ENCODE results near the gene DUSP19. TPM values are rescaled to one million over a fixed set of nuclear protein-coding genes. Genes with fewer than 3 reads are reported as not detected.

Gene DUSP19
- total RNA-seq, 1 experiment from 2014 or later, result 2.9 TPM

DNA sequence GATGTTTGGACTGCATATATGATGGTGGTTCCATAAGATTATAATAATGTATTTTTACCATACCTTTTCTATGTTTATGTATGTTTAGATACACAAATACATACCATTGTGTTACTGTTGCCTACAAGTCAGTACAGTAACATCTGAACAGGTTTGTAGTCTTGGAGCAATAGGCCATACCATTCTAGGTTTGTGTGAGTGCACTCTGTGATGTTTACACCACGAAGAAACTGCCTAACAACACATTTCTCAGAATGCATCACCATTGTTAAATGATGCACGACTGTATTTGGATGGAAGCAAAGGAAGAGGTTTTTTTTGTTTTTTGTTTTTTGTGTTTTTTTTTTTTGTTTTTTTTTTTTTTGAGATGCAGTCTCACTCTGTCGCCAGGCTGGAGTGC lies 9.5 kb downstream of the DUSP19 start:
- DNase-seq (ENCODE audit: low read depth, low spot score) (no peak), ATAC-seq (no peak)
- no peaks in the 10 kb centered on the region for H3K79me2 ChIP-seq (ENCODE audit: insufficient read depth, low read length)
- POLR2A ChIA-PET, result no interaction called here
- CTCF ChIA-PET, result no interaction called here
- H3K9me3 ChIP-seq (ENCODE audit: control insufficient read depth in 1 of 2, insufficient read depth in 1 of 2, low read depth in 1 of 2, low read length in 2 of 2), result no peaks in the 10 kb centered on the region
- H4K20me1 ChIP-seq (ENCODE audit: insufficient read depth), result no peaks in the 10 kb centered on the region
- H3K9ac ChIP-seq (ENCODE audit: low read length), result no peak overlapping the region
- no peaks in the 10 kb centered on the region for H3K9me2 ChIP-seq (ENCODE audit: insufficient read depth)
- no peaks in the 10 kb centered on the region for H3K36me3 ChIP-seq (ENCODE audit: control insufficient read depth in 1 of 2, insufficient read depth in 2 of 2, low read length in 2 of 2)
- H2AFZ ChIP-seq (ENCODE audit: low read depth, low read length, poor library complexity, severe bottlenecking), result no peak overlapping the region
- intact Hi-C loops (cut with micrococcal nuclease), result no loop called here
- no peaks in the 10 kb centered on the region for H3K27me3 ChIP-seq (ENCODE audit: insufficient read depth, low read length)
- no peak overlapping the region for H3K4me2 ChIP-seq (ENCODE audit: low read length)
- RAD21 ChIA-PET (ENCODE audit: low non-redundant PET in 1 of 2, low total read pairs in 2 of 2, uncharacterized antibody in 2 of 2, unreplicated experiment in 2 of 2), result no interaction called here
- no peaks in the 10 kb centered on the region for H3K4me1 ChIP-seq (ENCODE audit: control insufficient read depth in 1 of 2, insufficient read depth in 2 of 2, low read length in 2 of 2)
- BruUV-seq (replicated peaks), result no TSS peak
- TF ChIP-seq ZNF274 (IDR thresholded peaks at IDR 0.05; ENCODE audit: low read depth, low read length) (no peak), ELF1 (IDR thresholded peaks at IDR 0.05; ENCODE audit: borderline replicate concordance, low read depth) (no peak), RAD21 (IDR thresholded peaks at IDR 0.05; ENCODE audit: low read depth) (no peak), JUND (IDR thresholded peaks at IDR 0.05) (no peak), ZFX (IDR thresholded peaks at IDR 0.05) (no peak), CBX3 (IDR thresholded peaks at IDR 0.05; ENCODE audit: low read depth) (no peak), POLR2A (IDR thresholded peaks at IDR 0.05; ENCODE audit: borderline replicate concordance, extremely low read depth, insufficient read depth, insufficient read length) (no peak), EZH2 (IDR thresholded peaks at IDR 0.05) (no peak), EZH2phosphoT487 (IDR thresholded peaks at IDR 0.05; ENCODE audit: borderline replicate concordance) (no peak), CTCF (IDR thresholded peaks at IDR 0.05 in 2 of 3, conservative IDR thresholded peaks at IDR 0.05 in 1 of 3; ENCODE audit: borderline replicate concordance in 1 of 3, insufficient read depth in 1 of 3, low read depth in 2 of 3, low read length in 2 of 3) (no peak), SP1 (IDR thresholded peaks at IDR 0.05; ENCODE audit: low read depth) (no peak), SRF (IDR thresholded peaks at IDR 0.05; ENCODE audit: low read depth) (no peak), SIN3A (IDR thresholded peaks at IDR 0.05; ENCODE audit: low read depth) (no peak), EGR1 (IDR thresholded peaks at IDR 0.05; ENCODE audit: low read depth) (no peak), YY1 (IDR thresholded peaks at IDR 0.05; ENCODE audit: extremely low read depth, insufficient replicate concordance, low read depth, low read length) (no peak), TCF7L2 (IDR thresholded peaks at IDR 0.05; ENCODE audit: borderline replicate concordance, extremely low read depth, insufficient read depth, insufficient read length) (no peak), POLR2AphosphoS5 (IDR thresholded peaks at IDR 0.05; ENCODE audit: low read depth, low read length) (no peak)
- TF ChIP-seq, protein P1, sequence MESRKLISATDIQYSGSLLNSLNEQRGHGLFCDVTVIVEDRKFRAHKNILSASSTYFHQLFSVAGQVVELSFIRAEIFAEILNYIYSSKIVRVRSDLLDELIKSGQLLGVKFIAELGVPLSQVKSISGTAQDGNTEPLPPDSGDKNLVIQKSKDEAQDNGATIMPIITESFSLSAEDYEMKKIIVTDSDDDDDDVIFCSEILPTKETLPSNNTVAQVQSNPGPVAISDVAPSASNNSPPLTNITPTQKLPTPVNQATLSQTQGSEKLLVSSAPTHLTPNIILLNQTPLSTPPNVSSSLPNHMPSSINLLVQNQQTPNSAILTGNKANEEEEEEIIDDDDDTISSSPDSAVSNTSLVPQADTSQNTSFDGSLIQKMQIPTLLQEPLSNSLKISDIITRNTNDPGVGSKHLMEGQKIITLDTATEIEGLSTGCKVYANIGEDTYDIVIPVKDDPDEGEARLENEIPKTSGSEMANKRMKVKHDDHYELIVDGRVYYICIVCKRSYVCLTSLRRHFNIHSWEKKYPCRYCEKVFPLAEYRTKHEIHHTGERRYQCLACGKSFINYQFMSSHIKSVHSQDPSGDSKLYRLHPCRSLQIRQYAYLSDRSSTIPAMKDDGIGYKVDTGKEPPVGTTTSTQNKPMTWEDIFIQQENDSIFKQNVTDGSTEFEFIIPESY (IDR thresholded peaks at IDR 0.05; ENCODE audit: extremely low read depth, insufficient replicate concordance, low read length), result no peak
- TF ChIP-seq, protein P2, sequence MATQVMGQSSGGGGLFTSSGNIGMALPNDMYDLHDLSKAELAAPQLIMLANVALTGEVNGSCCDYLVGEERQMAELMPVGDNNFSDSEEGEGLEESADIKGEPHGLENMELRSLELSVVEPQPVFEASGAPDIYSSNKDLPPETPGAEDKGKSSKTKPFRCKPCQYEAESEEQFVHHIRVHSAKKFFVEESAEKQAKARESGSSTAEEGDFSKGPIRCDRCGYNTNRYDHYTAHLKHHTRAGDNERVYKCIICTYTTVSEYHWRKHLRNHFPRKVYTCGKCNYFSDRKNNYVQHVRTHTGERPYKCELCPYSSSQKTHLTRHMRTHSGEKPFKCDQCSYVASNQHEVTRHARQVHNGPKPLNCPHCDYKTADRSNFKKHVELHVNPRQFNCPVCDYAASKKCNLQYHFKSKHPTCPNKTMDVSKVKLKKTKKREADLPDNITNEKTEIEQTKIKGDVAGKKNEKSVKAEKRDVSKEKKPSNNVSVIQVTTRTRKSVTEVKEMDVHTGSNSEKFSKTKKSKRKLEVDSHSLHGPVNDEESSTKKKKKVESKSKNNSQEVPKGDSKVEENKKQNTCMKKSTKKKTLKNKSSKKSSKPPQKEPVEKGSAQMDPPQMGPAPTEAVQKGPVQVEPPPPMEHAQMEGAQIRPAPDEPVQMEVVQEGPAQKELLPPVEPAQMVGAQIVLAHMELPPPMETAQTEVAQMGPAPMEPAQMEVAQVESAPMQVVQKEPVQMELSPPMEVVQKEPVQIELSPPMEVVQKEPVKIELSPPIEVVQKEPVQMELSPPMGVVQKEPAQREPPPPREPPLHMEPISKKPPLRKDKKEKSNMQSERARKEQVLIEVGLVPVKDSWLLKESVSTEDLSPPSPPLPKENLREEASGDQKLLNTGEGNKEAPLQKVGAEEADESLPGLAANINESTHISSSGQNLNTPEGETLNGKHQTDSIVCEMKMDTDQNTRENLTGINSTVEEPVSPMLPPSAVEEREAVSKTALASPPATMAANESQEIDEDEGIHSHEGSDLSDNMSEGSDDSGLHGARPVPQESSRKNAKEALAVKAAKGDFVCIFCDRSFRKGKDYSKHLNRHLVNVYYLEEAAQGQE (IDR thresholded peaks at IDR 0.05; ENCODE audit: low read depth), result no peak
- H3K27ac ChIP-seq (ENCODE audit: low read depth, low read length), result no peak overlapping the region
- no peak overlapping the region for H3K4me3 ChIP-seq (replicated peaks in 1 of 2; ENCODE audit: low read depth in 1 of 2, low read length in 2 of 2)

Measured in HCT116 (cell line).